ENCODE measurements around the gene STMN3.
"Not testable (repeated sequence)": the region's sequence is repeated elsewhere in the genome, so short reads cannot be mapped to it uniquely, and the experiment has no call there.

DNA sequence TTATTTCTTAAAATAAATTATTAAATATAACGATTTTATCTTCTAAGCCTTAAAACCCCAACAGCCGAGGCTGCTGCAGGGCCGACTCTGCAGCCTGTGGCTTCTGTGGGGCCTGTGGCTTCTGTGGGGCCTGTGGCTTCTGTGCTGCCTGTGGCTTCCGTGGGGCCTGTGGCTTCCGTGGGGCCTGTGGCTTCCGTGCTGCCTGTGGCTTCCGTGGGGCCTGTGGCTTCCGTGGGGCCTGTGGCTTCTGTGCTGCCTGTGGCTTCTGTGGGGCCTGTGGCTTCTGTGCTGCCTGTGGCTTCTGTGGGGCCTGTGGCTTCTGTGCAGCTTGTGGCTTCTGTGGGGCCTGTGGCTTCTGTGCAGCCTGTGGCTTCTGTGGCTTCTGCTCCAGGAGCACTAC is 51.5 kb downstream of the STMN3 start:
- TF ChIP-seq, protein P1, sequence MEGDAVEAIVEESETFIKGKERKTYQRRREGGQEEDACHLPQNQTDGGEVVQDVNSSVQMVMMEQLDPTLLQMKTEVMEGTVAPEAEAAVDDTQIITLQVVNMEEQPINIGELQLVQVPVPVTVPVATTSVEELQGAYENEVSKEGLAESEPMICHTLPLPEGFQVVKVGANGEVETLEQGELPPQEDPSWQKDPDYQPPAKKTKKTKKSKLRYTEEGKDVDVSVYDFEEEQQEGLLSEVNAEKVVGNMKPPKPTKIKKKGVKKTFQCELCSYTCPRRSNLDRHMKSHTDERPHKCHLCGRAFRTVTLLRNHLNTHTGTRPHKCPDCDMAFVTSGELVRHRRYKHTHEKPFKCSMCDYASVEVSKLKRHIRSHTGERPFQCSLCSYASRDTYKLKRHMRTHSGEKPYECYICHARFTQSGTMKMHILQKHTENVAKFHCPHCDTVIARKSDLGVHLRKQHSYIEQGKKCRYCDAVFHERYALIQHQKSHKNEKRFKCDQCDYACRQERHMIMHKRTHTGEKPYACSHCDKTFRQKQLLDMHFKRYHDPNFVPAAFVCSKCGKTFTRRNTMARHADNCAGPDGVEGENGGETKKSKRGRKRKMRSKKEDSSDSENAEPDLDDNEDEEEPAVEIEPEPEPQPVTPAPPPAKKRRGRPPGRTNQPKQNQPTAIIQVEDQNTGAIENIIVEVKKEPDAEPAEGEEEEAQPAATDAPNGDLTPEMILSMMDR (IDR thresholded peaks at IDR 0.05; ENCODE audit: low read depth, low read length, missing input control) = not testable (repeated sequence)
- not testable (repeated sequence) for TF ChIP-seq GABPA (IDR thresholded peaks at IDR 0.05 in 1 of 2, conservative IDR thresholded peaks at IDR 0.05 in 1 of 2)
